CD4-positive, alpha-beta memory T cell (primary cell): ENCODE results near the gene TMEM141. TPM values are rescaled to one million over a fixed set of nuclear protein-coding genes. Genes with fewer than 3 reads are reported as not detected.
"Not testable (repeated sequence)": the region's sequence is repeated elsewhere in the genome, so short reads cannot be mapped to it uniquely, and the experiment has no call there.

ENCODE experiments used
- CTCF ChIA-PET: fragments of 350-600 bp; sonication (Branson Sonifier 250); formaldehyde crosslinking; loops from one replicate; lab custom pipeline; 2021; ENCODE audit warnings: inconsistent platforms; ENCODE audit not compliant: partially characterized antibody; lab: Charles Lee
- POLR2A ChIA-PET: fragments of 350-600 bp; sonication (Branson Sonifier 250); formaldehyde crosslinking; loops from one replicate; lab custom pipeline; 2021; ENCODE audit not compliant: partially characterized antibody; lab: Charles Lee
- DNase-seq, 5 donors: peaks; one replicate each; pipeline versions ENCODE4 v3.0.0 to v3.0.0-alpha.2; 2020 to 2022; ENCODE audit warnings: mixed read lengths in 1 of 5
- H3K27ac ChIP-seq: one replicate; pipeline ENCODE4 v1.7.0; 2013; ENCODE audit warnings: low read depth, low read length
- H3K27me3 ChIP-seq: 2 replicates; pipeline ENCODE4 v1.7.0; 2013; ENCODE audit warnings: mild to moderate bottlenecking, low read length, moderate library complexity; ENCODE audit not compliant: insufficient read depth
- H3K36me3 ChIP-seq: 2 replicates; pipeline ENCODE4 v1.7.0; 2013; ENCODE audit warnings: mild to moderate bottlenecking, low read length, moderate library complexity; ENCODE audit not compliant: insufficient read depth
- H3K4me1 ChIP-seq: 2 replicates; pipeline ENCODE4 v1.7.0; 2013; ENCODE audit warnings: mild to moderate bottlenecking, low read length, moderate library complexity; ENCODE audit not compliant: insufficient read depth
- H3K4me3 ChIP-seq, 2 donors: one replicate each; pipeline ENCODE4 v1.7.0; 2013; ENCODE audit warnings: low read length in 2 of 2, mild to moderate bottlenecking in 1 of 2
- H3K9me3 ChIP-seq, 2 donors: one replicate each; pipeline ENCODE4 v1.7.0; 2013; ENCODE audit warnings: low read length in 2 of 2, control low read depth in 1 of 2; ENCODE audit not compliant: control insufficient read depth in 1 of 2
- H3K27ac Mint-ChIP-seq, 7 donors: one replicate each; pipeline ENCODE4 v1.8.0; 2020 to 2021; ENCODE audit warnings: mixed read lengths in 7 of 7, mild to moderate bottlenecking in 6 of 7, inconsistent platforms in 3 of 7, moderate library complexity in 3 of 7
- H3K27me3 Mint-ChIP-seq, 2 donors: one replicate each; pipeline ENCODE4 v1.8.0; 2020 to 2021; ENCODE audit warnings: mixed read lengths in 2 of 2
- H3K36me3 Mint-ChIP-seq, 2 donors: one replicate each; pipeline ENCODE4 v1.8.0; 2020 to 2021; ENCODE audit warnings: mixed read lengths in 2 of 2, inconsistent platforms in 1 of 2, mild to moderate bottlenecking in 1 of 2
- H3K4me1 Mint-ChIP-seq, 4 donors: one replicate each; pipeline ENCODE4 v1.8.0; 2020 to 2021; ENCODE audit warnings: mixed read lengths in 4 of 4, mild to moderate bottlenecking in 1 of 4
- H3K4me3 Mint-ChIP-seq, 8 donors: one replicate each; pipeline ENCODE4 v1.8.0; 2020 to 2021; ENCODE audit warnings: mixed read lengths in 8 of 8, mild to moderate bottlenecking in 7 of 8, moderate library complexity in 6 of 8, inconsistent platforms in 3 of 8
- H3K9me3 Mint-ChIP-seq, 8 donors: one replicate each; pipeline ENCODE4 v1.8.0; 2020 to 2021; ENCODE audit warnings: mixed read lengths in 8 of 8, mild to moderate bottlenecking in 5 of 8, inconsistent platforms in 3 of 8, moderate library complexity in 1 of 8
- intact Hi-C: fragments of 100-400 bp; cut with micrococcal nuclease; formaldehyde crosslinking; loops from one replicate; pipeline ENCODE4 v1.15.1; 2023
- polyA plus RNA-seq, 2 donors: library from polyadenylated mRNA; unstranded; fragments of 300-500 nt; fragmentation: Illumina TruSeq; gene quantifications; one replicate each; pipeline ENCODE4 v1.2.3, GENCODE V29; 2021
- total RNA-seq, 2 experiments: library from RNA; stranded (reverse); gene quantifications; one replicate each; pipeline ENCODE4 v1.2.3, GENCODE V29; 2021

TMEM141 gene
- total and polyA plus RNA-seq, 4 experiments from 2014 or later: 34.3 to 53.4 (median 44.7) TPM

- no peaks in the 10 kb centered on the region for H3K9me3 Mint-ChIP-seq
- ChIA-PET CTCF (no interaction called here), POLR2A (no interaction called here)
- Histone ChIP-seq H3K4me1 (no peaks in the 10 kb centered on the region), H3K27ac (no peak overlapping the region), H3K9me3 (no peaks in the 10 kb centered on the region), H3K4me3 (no peak overlapping the region), H3K36me3 (peaks cover 18% of the 10 kb centered on the region), H3K27me3 (no peaks in the 10 kb centered on the region)
- H3K27me3 Mint-ChIP-seq: no peaks in the 10 kb centered on the region
- H3K4me1 Mint-ChIP-seq: no peaks in the 10 kb centered on the region
- DNase-seq: peak in 1 of 5 donors; percentile 27
- H3K36me3 Mint-ChIP-seq: peaks cover 5 to 25% of the 10 kb centered on the region in 2 donors
- no peak overlapping the region for H3K4me3 Mint-ChIP-seq
- no peak overlapping the region for H3K27ac Mint-ChIP-seq
- intact Hi-C loops: no loop called here
Measured at GRCh38 chr9:136831720-136832104, 40.6 kb downstream of the TMEM141 start.

- intact Hi-C loops: no loop called here
- Histone ChIP-seq H3K27ac (no peak overlapping the region), H3K4me3 (no peak overlapping the region), H3K9me3 (no peaks in the 10 kb centered on the region), H3K4me1 (no peaks in the 10 kb centered on the region), H3K27me3 (no peaks in the 10 kb centered on the region), H3K36me3 (peaks cover 18% of the 10 kb centered on the region)
- POLR2A ChIA-PET: no interaction called here
- Mint-ChIP-seq H3K4me1 (no peaks in the 10 kb centered on the region), H3K36me3 (peaks cover 5 to 25% of the 10 kb centered on the region in 2 donors), H3K27ac (no peak overlapping the region), H3K4me3 (no peak overlapping the region), H3K9me3 (no peaks in the 10 kb centered on the region), H3K27me3 (no peaks in the 10 kb centered on the region)
- CTCF ChIA-PET: interaction anchor here (0.7 kb wide), 1 partner anchor 618 kb away, joined by 3 read pairs; no protein-coding TSS in a partner anchor
- peak in 1 of 5 donors; percentile 11 for DNase-seq
Measured at GRCh38 chr9:136832581-136832980, 41.4 kb downstream of the TMEM141 start.

- peak in 1 of 5 donors; percentile 20 for DNase-seq
- H3K4me1 Mint-ChIP-seq, H3K27ac Mint-ChIP-seq, H3K27me3 Mint-ChIP-seq, H3K27ac ChIP-seq, H3K9me3 ChIP-seq, H3K9me3 Mint-ChIP-seq, H3K4me3 Mint-ChIP-seq, H3K4me3 ChIP-seq, intact Hi-C loops, H3K4me1 ChIP-seq, H3K27me3 ChIP-seq: not testable (repeated sequence)
- peaks cover 18% of the 10 kb centered on the region for H3K36me3 ChIP-seq
- H3K36me3 Mint-ChIP-seq: peaks cover 5 to 26% of the 10 kb centered on the region in 2 donors
- CTCF ChIA-PET: interaction anchor here (0.7 to 1.9 kb wide), 2 partner anchors 202 to 617 kb away, joined by 3 to 4 read pairs; no protein-coding TSS in a partner anchor
- POLR2A ChIA-PET: interaction anchor here (0.7 kb wide), 1 partner anchor 194 kb away, joined by 3 read pairs; no protein-coding TSS in a partner anchor
Measured at GRCh38 chr9:136833381-136834048, 42.4 kb downstream of the TMEM141 start.

GRCh38 chr9:136835162-136835931, 44.2 kb downstream of the TMEM141 start:
- H3K9me3 ChIP-seq: no peaks in the 10 kb centered on the region
- Mint-ChIP-seq H3K27me3 (no peaks in the 10 kb centered on the region), H3K36me3 (peaks cover 5 to 22% of the 10 kb centered on the region in 2 donors), H3K27ac (no peak overlapping the region), H3K9me3 (no peaks in the 10 kb centered on the region), H3K4me3 (no peak overlapping the region), H3K4me1 (peaks cover 0 to 4% (median 0%) of the 10 kb centered on the region in 4 donors)
- H3K27me3 ChIP-seq: no peaks in the 10 kb centered on the region
- H3K4me1 ChIP-seq: no peaks in the 10 kb centered on the region
- no peak overlapping the region for H3K27ac ChIP-seq
- ChIA-PET POLR2A (interaction anchor here (1.2 kb wide), 2 partner anchors 200 to 407 kb away, joined by 3 read pairs; no protein-coding TSS in a partner anchor), CTCF (interaction anchor here (1.0 to 1.9 kb wide), 2 partner anchors 9 to 200 kb away, joined by 3 to 4 read pairs; no protein-coding TSS in a partner anchor)
- no peak overlapping the region for H3K4me3 ChIP-seq
- H3K36me3 ChIP-seq: peaks cover 3% of the 10 kb centered on the region
- intact Hi-C loops: no loop called here
- DNase-seq: no peak

- Mint-ChIP-seq H3K27ac (no peak overlapping the region), H3K4me3 (no peak overlapping the region), H3K4me1 (peaks cover 0 to 4% (median 0%) of the 10 kb centered on the region in 4 donors), H3K9me3 (no peaks in the 10 kb centered on the region), H3K36me3 (peaks cover 5 to 18% of the 10 kb centered on the region in 2 donors), H3K27me3 (no peaks in the 10 kb centered on the region)
- POLR2A ChIA-PET: interaction anchor here (0.5 to 1.2 kb wide), 3 partner anchors 36 to 406 kb away, joined by 3 to 4 read pairs (median 3); no protein-coding TSS in a partner anchor
- peak in 1 of 5 donors; percentile 18 for DNase-seq
- Histone ChIP-seq H3K9me3 (no peaks in the 10 kb centered on the region), H3K36me3 (peaks cover 3% of the 10 kb centered on the region), H3K4me3 (no peak overlapping the region), H3K27ac (no peak overlapping the region), H3K4me1 (no peaks in the 10 kb centered on the region), H3K27me3 (no peaks in the 10 kb centered on the region)
- CTCF ChIA-PET: no interaction called here
- intact Hi-C loops: no loop called here
Measured at GRCh38 chr9:136835932-136836904, 45.1 kb downstream of the TMEM141 start.

GRCh38 chr9:136837146-136837855, 46.2 kb downstream of the TMEM141 start:
- CTCF ChIA-PET: no interaction called here
- POLR2A ChIA-PET: no interaction called here
- Histone ChIP-seq H3K27ac (no peak overlapping the region), H3K9me3 (no peaks in the 10 kb centered on the region), H3K4me3 (no peak overlapping the region), H3K36me3 (no peaks in the 10 kb centered on the region), H3K27me3 (no peaks in the 10 kb centered on the region), H3K4me1 (peaks cover 6% of the 10 kb centered on the region)
- peak in 1 of 5 donors; percentile 18 for DNase-seq
- Mint-ChIP-seq H3K27ac (no peak overlapping the region), H3K9me3 (no peaks in the 10 kb centered on the region), H3K4me1 (peaks cover 2 to 8% (median 5%) of the 10 kb centered on the region in 4 donors), H3K27me3 (peaks cover 0 to under 1% of the 10 kb centered on the region in 2 donors), H3K36me3 (peaks cover 2 to 17% of the 10 kb centered on the region in 2 donors), H3K4me3 (no peak overlapping the region)
- intact Hi-C loops: no loop called here
